ENCODE measurements around the gene C14orf180. TPM values are rescaled to one million over a fixed set of nuclear protein-coding genes. Genes with fewer than 3 reads are reported as not detected.

Gene C14orf180
- total and polyA plus RNA-seq, 2 of the 8 experiments (the other 6 are each of a cell fraction or from before 2014, with no cell fraction given): not detected

DNA sequence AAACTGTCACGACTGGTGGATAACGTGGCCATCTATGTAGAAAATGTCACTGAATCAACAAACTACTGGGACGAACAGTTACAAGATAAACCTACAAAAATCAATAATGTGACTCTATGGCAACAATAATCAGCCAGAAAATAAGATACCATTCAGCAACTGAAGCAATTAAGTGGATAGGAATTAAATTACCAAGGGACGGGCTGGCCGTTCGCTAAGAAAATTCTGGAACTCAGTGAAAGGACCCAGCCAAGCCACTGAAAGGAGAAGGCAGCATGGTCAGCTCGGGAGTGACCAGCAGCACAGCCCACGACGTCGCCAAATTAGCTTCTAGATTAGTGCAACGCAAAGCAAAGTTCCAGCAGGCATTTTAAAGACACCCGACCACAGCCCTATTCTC is 58.6 kb downstream of the C14orf180 start:
- H2BK5ac ChIP-seq (ENCODE audit: low read depth, low read length): no peak overlapping the region
- ChIA-PET CTCF (ENCODE audit: partially characterized antibody) (no interaction called here), POLR2A (ENCODE audit: partially characterized antibody) (no interaction called here)
- no peak overlapping the region for H2AK5ac ChIP-seq (ENCODE audit: low read depth, low read length)
- 85% methylated on average over 12 of the region's 12 CpGs; no CpG with 5 or more reads in 1 of the 2 experiments for WGBS, 2 experiments (ENCODE audit: extremely low coverage in 1 of 2, insufficient coverage in 1 of 2, insufficient read length in 1 of 2, insufficient replicate concordance in 2 of 2, low coverage in 1 of 2, low lambda C conversion rate in 2 of 2, missing lambda C conversion rate in 1 of 2)
- H3K36me3 ChIP-seq (ENCODE audit: control insufficient read depth in 2 of 4, insufficient read depth in 4 of 4, low read length in 3 of 4): no peaks in the 10 kb centered on the region
- no peak overlapping the region for H3K4me2 ChIP-seq (ENCODE audit: insufficient read depth in 1 of 2, low read depth in 2 of 2, low read length in 2 of 2)
- no peaks in the 10 kb centered on the region; a peak in 1 of 7 replicates for H3K27me3 ChIP-seq (replicated peaks in 1 of 4; ENCODE audit: control insufficient read depth in 3 of 4, extremely low read depth in 1 of 4, insufficient read depth in 3 of 4, low read length in 3 of 4)
- no peak overlapping the region for H3K18ac ChIP-seq (ENCODE audit: extremely low read depth, low read length)
- H4K8ac ChIP-seq (ENCODE audit: extremely low read depth, insufficient read depth, low read length): no peak overlapping the region
- H3K23ac ChIP-seq (ENCODE audit: insufficient read length): no peak overlapping the region
- no peaks in the 10 kb centered on the region for H4K20me1 ChIP-seq (replicated peaks in 1 of 2; ENCODE audit: control insufficient read depth in 1 of 2, insufficient read depth in 2 of 2, low read length in 2 of 2)
- DNase-seq (ENCODE audit: low read depth in 1 of 2, low spot score in 2 of 2): no peak
- no peaks in the 10 kb centered on the region for H3K79me1 ChIP-seq (ENCODE audit: low read depth, low read length)
- no peak overlapping the region for H2BK20ac ChIP-seq (ENCODE audit: low read length)
- no peak overlapping the region for H3K27ac ChIP-seq (ENCODE audit: low read depth, low read length)
- FAIRE-seq: no peak
- no peak overlapping the region for H2BK15ac ChIP-seq (ENCODE audit: low read length)
- no peak overlapping the region for H3K56ac ChIP-seq (replicated peaks; ENCODE audit: insufficient read length, low read depth, low read length)
- no peak overlapping the region for H2AFZ ChIP-seq (ENCODE audit: low read length)
- no peak overlapping the region for H2BK12ac ChIP-seq (ENCODE audit: low read depth, low read length)
- H3K4me3 ChIP-seq (ENCODE audit: extremely low read depth in 1 of 4, insufficient read depth in 2 of 4, low read depth in 3 of 4, low read length in 4 of 4): no peak overlapping the region
- H3K14ac ChIP-seq (ENCODE audit: insufficient read length): no peak overlapping the region
- H4K5ac ChIP-seq (ENCODE audit: insufficient read length, low read depth, low read length): no peak overlapping the region
- no peaks in the 10 kb centered on the region for H3K4me1 ChIP-seq (replicated peaks in 1 of 4; ENCODE audit: control insufficient read depth in 3 of 4, insufficient read depth in 4 of 4, low read length in 3 of 4)
- H3K4ac ChIP-seq (replicated peaks; ENCODE audit: insufficient read length, low read depth, low read length): no peak overlapping the region
- no peak overlapping the region for H2BK120ac ChIP-seq (replicated peaks; ENCODE audit: low read depth, low read length)
- no peak overlapping the region for H3K9ac ChIP-seq (replicated peaks in 1 of 4; ENCODE audit: extremely low read depth in 1 of 4, low read depth in 3 of 4, low read length in 3 of 4)
- no peaks in the 10 kb centered on the region for H3K79me2 ChIP-seq (ENCODE audit: control insufficient read depth in 1 of 2, insufficient read depth in 2 of 2, low read length in 2 of 2)
- H3K9me3 ChIP-seq (ENCODE audit: insufficient read depth in 2 of 2, low read depth in 1 of 2, low read length in 1 of 2): no peaks in the 10 kb centered on the region
- no peaks in the 10 kb centered on the region for H3K23me2 ChIP-seq (ENCODE audit: low read depth, low read length)
- no peak overlapping the region for H4K91ac ChIP-seq (replicated peaks; ENCODE audit: insufficient read length, low read length)
- TF ChIP-seq JUND (IDR thresholded peaks at IDR 0.05; ENCODE audit: low read length) (no peak), CHD1 (IDR thresholded peaks at IDR 0.05; ENCODE audit: low read depth, low read length) (no peak), CTBP2 (IDR thresholded peaks at IDR 0.05; ENCODE audit: borderline replicate concordance, insufficient read depth, insufficient read length, low read length) (no peak), SRF (IDR thresholded peaks at IDR 0.05; ENCODE audit: low read depth, low read length) (no peak), SUZ12 (IDR thresholded peaks at IDR 0.05; ENCODE audit: low read length) (no peak), SIRT6 (IDR thresholded peaks at IDR 0.05; ENCODE audit: low read length) (no peak), EZH2 (IDR thresholded peaks at IDR 0.05; ENCODE audit: low read depth, low read length, severe bottlenecking) (no peak), HDAC6 (IDR thresholded peaks at IDR 0.05; ENCODE audit: low read depth, low read length) (no peak), YY1 (IDR thresholded peaks at IDR 0.05; ENCODE audit: low read depth, low read length) (no peak), SAP30 (IDR thresholded peaks at IDR 0.05; ENCODE audit: insufficient read depth, insufficient replicate concordance, low read length) (no peak), GTF2F1 (IDR thresholded peaks at IDR 0.05; ENCODE audit: borderline replicate concordance, low read depth, low read length) (no peak), ASH2L (IDR thresholded peaks at IDR 0.05; ENCODE audit: low read length) (no peak)
- TF ChIP-seq, protein P1, sequence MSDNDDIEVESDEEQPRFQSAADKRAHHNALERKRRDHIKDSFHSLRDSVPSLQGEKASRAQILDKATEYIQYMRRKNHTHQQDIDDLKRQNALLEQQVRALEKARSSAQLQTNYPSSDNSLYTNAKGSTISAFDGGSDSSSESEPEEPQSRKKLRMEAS (IDR thresholded peaks at IDR 0.05): no peak
- TF ChIP-seq, protein P2, sequence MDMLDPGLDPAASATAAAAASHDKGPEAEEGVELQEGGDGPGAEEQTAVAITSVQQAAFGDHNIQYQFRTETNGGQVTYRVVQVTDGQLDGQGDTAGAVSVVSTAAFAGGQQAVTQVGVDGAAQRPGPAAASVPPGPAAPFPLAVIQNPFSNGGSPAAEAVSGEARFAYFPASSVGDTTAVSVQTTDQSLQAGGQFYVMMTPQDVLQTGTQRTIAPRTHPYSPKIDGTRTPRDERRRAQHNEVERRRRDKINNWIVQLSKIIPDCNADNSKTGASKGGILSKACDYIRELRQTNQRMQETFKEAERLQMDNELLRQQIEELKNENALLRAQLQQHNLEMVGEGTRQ (IDR thresholded peaks at IDR 0.05; ENCODE audit: low read length): no peak
